OCI-LY1 (cell line): ENCODE data around the gene GALNT5.

Experiments used
- H2AFZ ChIP-seq: fragments of 200-600 bp; sonication (generic), shearing (Covaris generic); 2 replicates; pipeline ENCODE4 v1.6.0; 2014; ENCODE audit warnings: antibody characterized with exemption, mild to moderate bottlenecking, low read length
- H3F3A ChIP-seq: fragments of 200-600 bp; sonication (generic), shearing (Covaris generic); 2 replicates; pipeline ENCODE4 v1.6.0; 2014; ENCODE audit warnings: mild to moderate bottlenecking, antibody characterized with exemption, low read length, moderate library complexity; ENCODE audit not compliant: insufficient read depth
- H3K27ac ChIP-seq: fragments of 200-600 bp; sonication (generic); 2 replicates; pipeline ENCODE4 v1.5.1; 2014; ENCODE audit warnings: low read length, mixed run types, mild to moderate bottlenecking, low read depth; ENCODE audit not compliant: poor library complexity, severe bottlenecking
- H3K27me3 ChIP-seq: fragments of 200-600 bp; sonication (generic); 2 replicates; pipeline ENCODE4 v1.6.0; 2014; ENCODE audit warnings: antibody characterized with exemption, mild to moderate bottlenecking, low read length, moderate library complexity; ENCODE audit not compliant: insufficient read depth
- H3K36me3 ChIP-seq: fragments of 200-600 bp; sonication (generic); 2 replicates; pipeline ENCODE4 v1.6.1; 2014; ENCODE audit warnings: mild to moderate bottlenecking, antibody characterized with exemption, low read length, moderate library complexity, mixed read lengths; ENCODE audit not compliant: insufficient read depth
- H3K4me1 ChIP-seq: fragments of 200-600 bp; sonication (generic); 2 replicates; pipeline ENCODE4 v1.5.1; 2014; ENCODE audit warnings: mild to moderate bottlenecking, low read length, moderate library complexity; ENCODE audit not compliant: insufficient read depth, severe bottlenecking
- H3K4me2 ChIP-seq: fragments of 200-600 bp; sonication (generic), shearing (Covaris generic); 2 replicates; pipeline ENCODE4 v1.6.1; 2014; ENCODE audit warnings: low read length
- H3K4me3 ChIP-seq: fragments of 200-600 bp; sonication (generic); 2 replicates; pipeline ENCODE4 v1.5.1; 2014; ENCODE audit warnings: low read length, low read depth, mild to moderate bottlenecking, mixed read lengths; ENCODE audit not compliant: poor library complexity, severe bottlenecking
- H3K79me2 ChIP-seq: fragments of 200-600 bp; shearing (Covaris generic); 2 replicates; pipeline ENCODE4 v1.6.1; 2016; ENCODE audit warnings: mixed run types, low read length, mixed read lengths; ENCODE audit not compliant: insufficient read depth
- H3K9ac ChIP-seq: fragments of 200-600 bp; sonication (generic), shearing (Covaris generic); 2 replicates; pipeline ENCODE4 v1.6.1; 2014; ENCODE audit warnings: mild to moderate bottlenecking, low read length, mixed read lengths
- H3K9me2 ChIP-seq: fragments of 200-600 bp; sonication (generic), shearing (Covaris generic); 2 replicates; pipeline ENCODE4 v1.6.1; 2014; ENCODE audit warnings: low read depth, mild to moderate bottlenecking, low read length, mixed read lengths
- H3K9me3 ChIP-seq: fragments of 200-600 bp; shearing (Covaris generic); 2 replicates; pipeline ENCODE4 v1.6.1; 2014; ENCODE audit warnings: low read length, mixed read lengths
- H4K20me1 ChIP-seq: fragments of 200-600 bp; sonication (generic), shearing (Covaris generic); 2 replicates; pipeline ENCODE4 v1.6.0; 2016; ENCODE audit warnings: mild to moderate bottlenecking, low read length; ENCODE audit not compliant: insufficient read depth
- CTCF ChIP-seq: fragments of 200-600 bp; sonication (generic), shearing (Covaris generic); IDR thresholded peaks from 2 replicates; pipeline ENCODE4 v1.5.1; 2017; ENCODE audit warnings: mild to moderate bottlenecking, antibody characterized with exemption, low read length, moderate library complexity, mixed read lengths
- EZH2 ChIP-seq: fragments of 200-600 bp; sonication (generic), shearing (Covaris generic); IDR thresholded peaks from 2 replicates; pipeline ENCODE4 v1.8.0; 2017; ENCODE audit warnings: borderline replicate concordance, mixed run types, mild to moderate bottlenecking, antibody characterized with exemption, low read length, moderate library complexity, mixed read lengths

GALNT5 gene

DNA sequence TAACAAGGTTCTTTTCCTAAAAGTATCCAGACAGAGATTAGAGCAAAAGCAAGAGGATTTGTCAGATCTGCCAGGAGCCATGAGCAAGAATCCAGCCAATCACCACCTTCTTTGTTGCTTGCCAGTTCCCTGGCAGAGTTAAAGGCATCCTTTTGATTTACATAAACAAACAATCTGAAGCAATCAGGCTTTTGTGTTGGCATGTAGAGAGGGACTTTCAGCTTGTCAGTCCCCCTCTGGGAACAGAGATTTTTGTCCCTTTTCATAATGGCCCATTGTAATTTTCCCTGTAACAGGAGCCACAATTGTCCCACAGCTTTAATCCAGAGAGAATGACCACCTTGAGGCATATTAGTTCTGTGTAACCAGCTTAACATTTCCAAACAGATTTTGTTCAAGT, 68.3 kb downstream of the GALNT5 start, which contains the start of gene ERMN:
TSS of gene ERMN (minus strand) at position 39 of the 400 bp plus-strand sequence. CDS start 182 bp downstream, outside the sequence.
- Histone ChIP-seq H3K4me2 (no peak within 1 kb of the TSS), H3K9me3 (no peaks in the 10 kb centered on the region), H3K36me3 (peaks cover 6% of the 10 kb centered on the region; the same call in 1 of the 2 replicates), H3K4me3 (no peak within 1 kb of the TSS), H3K9me2 (no peaks in the 10 kb centered on the region), H3K79me2 (no peaks in the 10 kb centered on the region), H3F3A (no peaks in the 10 kb centered on the region), H3K27me3 (no peaks in the 10 kb centered on the region), H3K27ac (no peak within 1 kb of the TSS), H3K9ac (no peak within 1 kb of the TSS), H2AFZ (no peak within 1 kb of the TSS), H3K4me1 (peaks cover 16% of the 10 kb centered on the region), H4K20me1 (no peaks in the 10 kb centered on the region)
- no peak for TF ChIP-seq CTCF
- TF ChIP-seq EZH2 = no peak

DNA sequence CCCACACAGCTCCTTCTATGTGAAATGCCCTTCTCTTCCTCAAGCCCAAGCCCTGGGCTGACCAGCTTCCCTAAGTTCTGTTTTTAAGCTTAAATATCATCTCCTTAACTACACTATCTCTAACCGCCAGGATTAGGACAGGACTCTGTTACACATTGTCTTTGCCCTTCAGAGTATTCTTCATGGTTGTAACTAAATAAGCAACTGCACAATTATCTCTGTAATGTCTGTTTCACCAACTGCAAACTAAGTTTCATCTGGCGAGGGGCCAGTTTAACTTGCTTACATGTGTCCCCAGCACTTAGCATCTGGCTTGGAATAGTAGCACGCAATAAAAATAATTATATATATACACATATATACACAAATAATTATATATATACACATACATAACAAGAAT, 69.2 kb downstream of the GALNT5 start:
- no peak overlapping the region for H3K4me3 ChIP-seq

DNA sequence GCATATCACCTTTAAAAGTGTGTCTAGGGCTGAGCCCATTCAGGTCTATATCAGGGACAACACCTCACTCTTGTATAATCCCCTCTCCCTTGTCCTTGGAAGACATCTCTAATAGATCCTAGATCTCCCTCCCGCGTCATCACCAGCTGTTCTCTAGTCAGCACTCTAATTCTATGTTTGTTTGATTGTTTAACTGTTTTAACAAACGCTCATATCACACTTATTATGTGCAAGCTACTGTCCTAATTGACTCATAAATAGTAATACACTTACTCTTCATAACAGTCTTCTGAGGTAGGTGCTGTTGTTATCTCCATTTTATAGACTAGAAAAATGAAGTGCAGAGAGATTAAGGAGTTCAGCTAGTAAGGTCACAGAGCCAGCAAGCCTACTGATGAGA, 69.7 kb downstream of the GALNT5 start:
- Histone ChIP-seq H3K9me3 (no peaks in the 10 kb centered on the region), H3K36me3 (no peaks in the 10 kb centered on the region), H3K79me2 (no peaks in the 10 kb centered on the region), H3K9me2 (no peaks in the 10 kb centered on the region), H3K4me2 (no peak overlapping the region), H3K4me1 (peaks cover 16% of the 10 kb centered on the region), H4K20me1 (no peaks in the 10 kb centered on the region), H3K27me3 (no peaks in the 10 kb centered on the region), H3K9ac (no peak overlapping the region), H3F3A (no peaks in the 10 kb centered on the region), H3K27ac (no peak overlapping the region), H3K4me3 (no peak overlapping the region), H2AFZ (no peak overlapping the region)
- TF ChIP-seq EZH2 = no peak
- TF ChIP-seq CTCF = no peak

More for the DNA sequence above, 69.2 kb downstream of the GALNT5 start:
- no peaks in the 10 kb centered on the region for H3K9me3 ChIP-seq
- no peak overlapping the region for H3K9ac ChIP-seq
- H2AFZ ChIP-seq = no peak overlapping the region
- H4K20me1 ChIP-seq = no peaks in the 10 kb centered on the region
- no peaks in the 10 kb centered on the region for H3F3A ChIP-seq
- peaks cover 16% of the 10 kb centered on the region for H3K4me1 ChIP-seq
- no peak overlapping the region for H3K27ac ChIP-seq
- H3K36me3 ChIP-seq = no peaks in the 10 kb centered on the region
- no peaks in the 10 kb centered on the region for H3K9me2 ChIP-seq
- H3K4me2 ChIP-seq = no peak overlapping the region
- TF ChIP-seq EZH2 = no peak
- TF ChIP-seq CTCF = no peak
- H3K27me3 ChIP-seq = no peaks in the 10 kb centered on the region
- no peaks in the 10 kb centered on the region for H3K79me2 ChIP-seq
